GM19467 (cell line): Measurements from ENCODE around the gene MSI2.

Experiments used
- ATAC-seq: cut with Tn5 transposase; IDR thresholded peaks from one replicate; pipeline ENCODE4 v1.9.1; 2021; ENCODE audit warnings: mild to moderate bottlenecking, moderate library complexity; ENCODE audit not compliant: unreplicated experiment

Gene MSI2

GRCh38 chr17:57448759-57449283, 192.5 kb downstream of the MSI2 start:
- no peak for ATAC-seq

GRCh38 chr17:57451191-57451590, 194.9 kb downstream of the MSI2 start:
- ATAC-seq, result no peak

- ATAC-seq, result no peak
Measured at GRCh38 chr17:57451643-57452042, 195.3 kb downstream of the MSI2 start.

- ATAC-seq, result no peak
Measured at GRCh38 chr17:57453841-57454425, 197.6 kb downstream of the MSI2 start.

GRCh38 chr17:57454729-57455062, 198.4 kb downstream of the MSI2 start:
- ATAC-seq, result no peak

- ATAC-seq, result peak; percentile 63
Measured at GRCh38 chr17:57455063-57455914, 199.0 kb downstream of the MSI2 start.

GRCh38 chr17:57456622-57457021, 200.3 kb downstream of the MSI2 start:
- ATAC-seq, result no peak

- ATAC-seq, result no peak
Measured at GRCh38 chr17:57457188-57457587, 200.9 kb downstream of the MSI2 start.

- no peak for ATAC-seq
Measured at GRCh38 chr17:57458718-57459285, 202.5 kb downstream of the MSI2 start.

GRCh38 chr17:57459286-57459915, 203.1 kb downstream of the MSI2 start:
- ATAC-seq, result no peak

- no peak for ATAC-seq
Measured at GRCh38 chr17:57461082-57461481, 204.8 kb downstream of the MSI2 start.

- no peak for ATAC-seq
Measured at GRCh38 chr17:57462007-57462579, 205.8 kb downstream of the MSI2 start.

- peak; percentile 76 for ATAC-seq
Measured at GRCh38 chr17:57463103-57463885, 207.0 kb downstream of the MSI2 start.

GRCh38 chr17:57464191-57464864, 208.0 kb downstream of the MSI2 start:
- no peak for ATAC-seq

- no peak for ATAC-seq
Measured at GRCh38 chr17:57465610-57466009, 209.3 kb downstream of the MSI2 start.

- no peak for ATAC-seq
Measured at GRCh38 chr17:57466017-57466471, 209.7 kb downstream of the MSI2 start.

GRCh38 chr17:57466521-57466920, 210.2 kb downstream of the MSI2 start:
- no peak for ATAC-seq

GRCh38 chr17:57467226-57467625, 210.9 kb downstream of the MSI2 start:
- no peak for ATAC-seq

- no peak for ATAC-seq
Measured at GRCh38 chr17:57467801-57468200, 211.5 kb downstream of the MSI2 start.
